ENCODE results near the gene ACSS3. TPM values are rescaled to one million over a fixed set of nuclear protein-coding genes. Genes with fewer than 3 reads are reported as not detected.

The ACSS3 gene
- total and polyA plus RNA-seq, 9 of the 15 experiments (the other 6 are each of a cell fraction or from before 2014, with no cell fraction given), result 0.40 TPM; not detected in 8

DNA sequence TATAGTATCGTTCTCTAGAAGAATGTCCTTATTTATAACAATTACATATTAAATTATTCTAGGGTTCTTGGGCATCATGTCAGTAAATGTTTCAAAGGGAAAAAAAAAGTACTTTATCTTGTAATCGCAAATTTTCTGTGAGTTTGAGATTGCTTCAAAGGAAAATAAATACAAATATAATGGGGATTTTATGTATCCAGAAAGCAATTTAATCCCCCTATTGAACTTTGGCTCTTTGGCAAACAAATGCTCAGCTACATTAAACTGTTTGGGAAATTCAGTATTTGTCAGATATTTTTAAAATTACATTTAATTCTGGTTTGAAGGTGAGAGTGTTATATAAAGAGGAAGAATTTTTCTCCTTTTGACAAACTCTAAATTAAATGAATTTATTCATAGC lies 8.0 kb downstream of the ACSS3 start:
- no peak overlapping the region for H3K9ac ChIP-seq (ENCODE audit: insufficient read depth in 1 of 2, low read depth in 2 of 2, low read length in 2 of 2)
- no peaks in the 10 kb centered on the region for H3K27me3 ChIP-seq (ENCODE audit: control insufficient read depth in 2 of 2, insufficient read depth in 2 of 2, low read length in 2 of 2)
- no peak overlapping the region for H2AFZ ChIP-seq (ENCODE audit: low read depth, low read length)
- no peak for ATAC-seq
- CTCF ChIA-PET (ENCODE audit: low intra/inter-chr PET ratio), result no interaction called here
- intact Hi-C loops (cut with micrococcal nuclease) (no loop called here), in situ Hi-C loops (cut with MboI) (no loop called here)
- no peaks in the 10 kb centered on the region for H3K36me3 ChIP-seq (ENCODE audit: control insufficient read depth, insufficient read depth, low read length)
- no peaks in the 10 kb centered on the region for H3K79me2 ChIP-seq (ENCODE audit: control insufficient read depth, insufficient read depth, low read length)
- H3K4me3 ChIP-seq, result no peak overlapping the region
- 8% methylated on average over 2 of the region's 2 CpGs for WGBS (ENCODE audit: insufficient coverage, low coverage, missing lambda C conversion rate)
- no peaks in the 10 kb centered on the region for H3K4me1 ChIP-seq (replicated peaks in 1 of 2; ENCODE audit: control insufficient read depth in 2 of 2, insufficient read depth in 2 of 2, low read length in 2 of 2)
- H3K9me1 ChIP-seq (ENCODE audit: control insufficient read depth, insufficient read depth, low read length), result no peaks in the 10 kb centered on the region
- POLR2A ChIA-PET, result no interaction called here
- H3K9me3 ChIP-seq (replicated peaks; ENCODE audit: control insufficient read depth, insufficient read depth, low read depth, low read length), result no peaks in the 10 kb centered on the region
- FAIRE-seq, result no peak
- DNase-seq (ENCODE audit: extremely low read depth in 1 of 4, low spot score in 3 of 4), result no peak
- H4K20me1 ChIP-seq (replicated peaks; ENCODE audit: control insufficient read depth, insufficient read depth, low read length), result no peaks in the 10 kb centered on the region
- BruUV-seq (replicated peaks), result no TSS peak
- no peak overlapping the region for H3K4me2 ChIP-seq (ENCODE audit: insufficient read depth, low read length)
- H3K27ac ChIP-seq (ENCODE audit: extremely low read depth, low read depth, low read length), result no peak overlapping the region
- TF ChIP-seq, protein P1, sequence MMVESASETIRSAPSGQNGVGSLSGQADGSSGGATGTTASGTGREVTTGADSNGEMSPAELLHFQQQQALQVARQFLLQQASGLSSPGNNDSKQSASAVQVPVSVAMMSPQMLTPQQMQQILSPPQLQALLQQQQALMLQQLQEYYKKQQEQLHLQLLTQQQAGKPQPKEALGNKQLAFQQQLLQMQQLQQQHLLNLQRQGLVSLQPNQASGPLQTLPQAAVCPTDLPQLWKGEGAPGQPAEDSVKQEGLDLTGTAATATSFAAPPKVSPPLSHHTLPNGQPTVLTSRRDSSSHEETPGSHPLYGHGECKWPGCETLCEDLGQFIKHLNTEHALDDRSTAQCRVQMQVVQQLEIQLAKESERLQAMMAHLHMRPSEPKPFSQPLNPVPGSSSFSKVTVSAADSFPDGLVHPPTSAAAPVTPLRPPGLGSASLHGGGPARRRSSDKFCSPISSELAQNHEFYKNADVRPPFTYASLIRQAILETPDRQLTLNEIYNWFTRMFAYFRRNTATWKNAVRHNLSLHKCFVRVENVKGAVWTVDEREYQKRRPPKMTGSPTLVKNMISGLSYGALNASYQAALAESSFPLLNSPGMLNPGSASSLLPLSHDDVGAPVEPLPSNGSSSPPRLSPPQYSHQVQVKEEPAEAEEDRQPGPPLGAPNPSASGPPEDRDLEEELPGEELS (CRISPR knock-in tag; IDR thresholded peaks at IDR 0.05; ENCODE audit: borderline replicate concordance), result no peak
- TF ChIP-seq SIN3B (IDR thresholded peaks at IDR 0.05; ENCODE audit: low read depth), result no peak
- TF ChIP-seq, protein P2, sequence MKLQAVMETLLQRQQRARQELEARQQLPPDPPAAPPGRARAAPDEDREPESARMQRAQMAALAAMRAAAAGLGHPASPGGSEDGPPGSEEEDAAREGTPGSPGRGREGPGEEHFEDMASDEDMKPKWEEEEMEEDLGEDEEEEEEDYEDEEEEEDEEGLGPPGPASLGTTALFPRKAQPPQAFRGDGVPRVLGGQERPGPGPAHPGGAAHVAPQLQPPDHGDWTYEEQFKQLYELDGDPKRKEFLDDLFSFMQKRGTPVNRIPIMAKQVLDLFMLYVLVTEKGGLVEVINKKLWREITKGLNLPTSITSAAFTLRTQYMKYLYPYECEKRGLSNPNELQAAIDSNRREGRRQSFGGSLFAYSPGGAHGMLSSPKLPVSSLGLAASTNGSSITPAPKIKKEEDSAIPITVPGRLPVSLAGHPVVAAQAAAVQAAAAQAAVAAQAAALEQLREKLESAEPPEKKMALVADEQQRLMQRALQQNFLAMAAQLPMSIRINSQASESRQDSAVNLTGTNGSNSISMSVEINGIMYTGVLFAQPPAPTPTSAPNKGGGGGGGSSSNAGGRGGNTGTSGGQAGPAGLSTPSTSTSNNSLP (IDR thresholded peaks at IDR 0.05; ENCODE audit: borderline replicate concordance, low read depth, low read length), result no peak
- TF ChIP-seq, protein P3, sequence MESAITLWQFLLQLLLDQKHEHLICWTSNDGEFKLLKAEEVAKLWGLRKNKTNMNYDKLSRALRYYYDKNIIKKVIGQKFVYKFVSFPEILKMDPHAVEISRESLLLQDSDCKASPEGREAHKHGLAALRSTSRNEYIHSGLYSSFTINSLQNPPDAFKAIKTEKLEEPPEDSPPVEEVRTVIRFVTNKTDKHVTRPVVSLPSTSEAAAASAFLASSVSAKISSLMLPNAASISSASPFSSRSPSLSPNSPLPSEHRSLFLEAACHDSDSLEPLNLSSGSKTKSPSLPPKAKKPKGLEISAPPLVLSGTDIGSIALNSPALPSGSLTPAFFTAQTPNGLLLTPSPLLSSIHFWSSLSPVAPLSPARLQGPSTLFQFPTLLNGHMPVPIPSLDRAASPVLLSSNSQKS (CRISPR knock-in tag; IDR thresholded peaks at IDR 0.05), result no peak
- TF ChIP-seq ZNF76 (CRISPR knock-in tag; IDR thresholded peaks at IDR 0.05; ENCODE audit: borderline replicate concordance), result no peak
- TF ChIP-seq, protein P4, sequence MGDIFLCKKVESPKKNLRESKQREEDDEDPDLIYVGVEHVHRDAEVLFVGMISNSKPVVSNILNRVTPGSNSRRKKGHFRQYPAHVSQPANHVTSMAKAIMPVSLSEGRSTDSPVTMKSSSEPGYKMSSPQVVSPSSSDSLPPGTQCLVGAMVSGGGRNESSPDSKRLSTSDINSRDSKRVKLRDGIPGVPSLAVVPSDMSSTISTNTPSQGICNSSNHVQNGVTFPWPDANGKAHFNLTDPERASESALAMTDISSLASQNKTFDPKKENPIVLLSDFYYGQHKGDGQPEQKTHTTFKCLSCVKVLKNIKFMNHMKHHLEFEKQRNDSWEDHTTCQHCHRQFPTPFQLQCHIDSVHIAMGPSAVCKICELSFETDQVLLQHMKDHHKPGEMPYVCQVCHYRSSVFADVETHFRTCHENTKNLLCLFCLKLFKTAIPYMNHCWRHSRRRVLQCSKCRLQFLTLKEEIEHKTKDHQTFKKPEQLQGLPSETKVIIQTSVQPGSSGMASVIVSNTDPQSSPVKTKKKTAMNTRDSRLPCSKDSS (IDR thresholded peaks at IDR 0.05; ENCODE audit: low read depth, partially characterized antibody), result no peak
- no peak for TF ChIP-seq MIER1 (IDR thresholded peaks at IDR 0.05; ENCODE audit: low read depth)
- TF ChIP-seq ZBTB1 (CRISPR knock-in tag; IDR thresholded peaks at IDR 0.05; ENCODE audit: borderline replicate concordance, low read depth), result no peak
- TF ChIP-seq, protein P5, sequence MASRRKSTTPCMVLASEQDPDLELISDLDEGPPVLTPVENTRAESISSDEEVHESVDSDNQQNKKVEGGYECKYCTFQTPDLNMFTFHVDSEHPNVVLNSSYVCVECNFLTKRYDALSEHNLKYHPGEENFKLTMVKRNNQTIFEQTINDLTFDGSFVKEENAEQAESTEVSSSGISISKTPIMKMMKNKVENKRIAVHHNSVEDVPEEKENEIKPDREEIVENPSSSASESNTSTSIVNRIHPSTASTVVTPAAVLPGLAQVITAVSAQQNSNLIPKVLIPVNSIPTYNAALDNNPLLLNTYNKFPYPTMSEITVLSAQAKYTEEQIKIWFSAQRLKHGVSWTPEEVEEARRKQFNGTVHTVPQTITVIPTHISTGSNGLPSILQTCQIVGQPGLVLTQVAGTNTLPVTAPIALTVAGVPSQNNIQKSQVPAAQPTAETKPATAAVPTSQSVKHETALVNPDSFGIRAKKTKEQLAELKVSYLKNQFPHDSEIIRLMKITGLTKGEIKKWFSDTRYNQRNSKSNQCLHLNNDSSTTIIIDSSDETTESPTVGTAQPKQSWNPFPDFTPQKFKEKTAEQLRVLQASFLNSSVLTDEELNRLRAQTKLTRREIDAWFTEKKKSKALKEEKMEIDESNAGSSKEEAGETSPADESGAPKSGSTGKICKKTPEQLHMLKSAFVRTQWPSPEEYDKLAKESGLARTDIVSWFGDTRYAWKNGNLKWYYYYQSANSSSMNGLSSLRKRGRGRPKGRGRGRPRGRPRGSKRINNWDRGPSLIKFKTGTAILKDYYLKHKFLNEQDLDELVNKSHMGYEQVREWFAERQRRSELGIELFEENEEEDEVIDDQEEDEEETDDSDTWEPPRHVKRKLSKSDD (conservative IDR thresholded peaks at IDR 0.05; ENCODE audit: low read length), result no peak

Data from K562 (cell line).